Stimulated activated CD4-positive, alpha-beta T cell treated with anti-CD3 and anti-CD28 coated beads, Interleukin-4, amount 100 ng/mL, for 4 hours (primary cell): ENCODE data around the gene PCDHGB1.
"Not testable (repeated sequence)": the region's sequence is repeated elsewhere in the genome, so short reads cannot be mapped to it uniquely, and the experiment has no call there.

Experiments
- DNase-seq, 2 experiments: peaks; one replicate each; pipeline ENCODE4 v3.0.0-alpha.2; 2020

Gene PCDHGB1

GRCh38 chr5:141349917-141350619 lies at the start of gene PCDHGB1:
TSS of gene PCDHGB1 (plus strand) at chr5:141350099. CDS start at chr5:141350261, 162 bp downstream.
- DNase-seq: peak in 1 of 2 experiments; percentile 7

- no peak for DNase-seq
These were observed 46.1 kb upstream of the PCDHGB1 start, which contains the start of gene SLC25A2 for GRCh38 chr5:141303756-141304155. TSS of gene SLC25A2 (minus strand) at chr5:141304049. CDS start at chr5:141303865, 184 bp downstream.

- no peak for DNase-seq
These were observed 43.3 kb upstream of the PCDHGB1 start for GRCh38 chr5:141306630-141307029.

- DNase-seq: no peak
These were observed 36.2 kb upstream of the PCDHGB1 start for GRCh38 chr5:141313711-141314110.

GRCh38 chr5:141316963-141317362 lies 32.9 kb upstream of the PCDHGB1 start:
- DNase-seq: not testable (repeated sequence)

GRCh38 chr5:141319202-141319601 lies 30.7 kb upstream of the PCDHGB1 start:
- no peak for DNase-seq

GRCh38 chr5:141319699-141320098 lies 30.2 kb upstream of the PCDHGB1 start:
- DNase-seq: no peak

GRCh38 chr5:141320225-141321169 lies 29.4 kb upstream of the PCDHGB1 start, which contains the start of gene TAF7:
TSS of gene TAF7 (minus strand) at chr5:141320784. CDS start at chr5:141320044, 740 bp downstream.
- peak; percentile 90 to 92 for DNase-seq

- no peak for DNase-seq
These were observed 27.6 kb upstream of the PCDHGB1 start for GRCh38 chr5:141322261-141322660.

- DNase-seq: peak; percentile 62 to 65
These were observed 23.6 kb upstream of the PCDHGB1 start for GRCh38 chr5:141326088-141326854.

GRCh38 chr5:141328231-141328630 lies 21.7 kb upstream of the PCDHGB1 start:
- DNase-seq: no peak

GRCh38 chr5:141330299-141331080 lies 19.4 kb upstream of the PCDHGB1 start, which contains the start of gene PCDHGA1:
TSS of gene PCDHGA1 (plus strand) at chr5:141330514.
- DNase-seq: peak in 1 of 2 experiments; percentile 4

GRCh38 chr5:141332571-141332970 lies 17.3 kb upstream of the PCDHGB1 start:
- not testable (repeated sequence) for DNase-seq

GRCh38 chr5:141338538-141339306 lies 11.2 kb upstream of the PCDHGB1 start, which contains the start of gene PCDHGA2:
TSS of gene PCDHGA2 (plus strand) at chr5:141338760.
- no peak for DNase-seq

- not testable (repeated sequence) for DNase-seq
These were observed 9.0 kb upstream of the PCDHGB1 start for GRCh38 chr5:141340781-141341354.

GRCh38 chr5:141342773-141343172 lies 7.1 kb upstream of the PCDHGB1 start:
- DNase-seq: no peak

- DNase-seq: no peak
These were observed 6.5 kb upstream of the PCDHGB1 start, which contains the start of gene PCDHGA3 for GRCh38 chr5:141343242-141343952. TSS of gene PCDHGA3 (plus strand) at chr5:141343829. CDS start at chr5:141344034, 205 bp downstream.

GRCh38 chr5:141343953-141344463 lies 5.9 kb upstream of the PCDHGB1 start:
- no peak for DNase-seq

GRCh38 chr5:141345327-141345726 lies 4.6 kb upstream of the PCDHGB1 start:
- no peak for DNase-seq
